GM12878 (cell line): ENCODE results near the gene SURF2.

Experiments
- ATF2 ChIP-seq: IDR thresholded peaks from 2 replicates; pipeline ENCODE4 v1.6.1; 2012; ENCODE audit warnings: low read length, inconsistent platforms
- POLR2A ChIP-seq: IDR thresholded peaks from 2 replicates; pipeline ENCODE4 v1.6.1; 2011; ENCODE audit warnings: low read depth, mild to moderate bottlenecking, low read length
- POLR2AphosphoS5 ChIP-seq: IDR thresholded peaks from 2 replicates; pipeline ENCODE4 v1.6.1; 2011; ENCODE audit warnings: mild to moderate bottlenecking, low read length, inconsistent platforms
- RAD21 ChIP-seq: IDR thresholded peaks from 2 replicates; pipeline ENCODE4 v1.6.1; 2011; ENCODE audit warnings: mild to moderate bottlenecking, low read depth, low read length, moderate library complexity; ENCODE audit not compliant: insufficient read depth
- SP1 ChIP-seq: IDR thresholded peaks from one replicate; pipeline ENCODE4 v1.6.1; 2011; ENCODE audit warnings: low read depth, low read length
- SRF ChIP-seq, 2 experiments: IDR thresholded peaks; 2 replicates each; pipeline ENCODE4 v1.6.1; 2011; ENCODE audit warnings: low read depth in 2 of 2, low read length in 2 of 2, mild to moderate bottlenecking in 1 of 2, moderate library complexity in 1 of 2
- TF ChIP-seq, protein P1 (sequence below): fragments of 450-650 bp; IDR thresholded peaks from 2 replicates; pipeline ENCODE4 v1.6.1; 2017; ENCODE audit warnings: borderline replicate concordance
- TF ChIP-seq, protein P2 (sequence below): fragments of 450-650 bp; IDR thresholded peaks from 2 replicates; pipeline ENCODE4 v1.6.1; 2017; ENCODE audit warnings: mild to moderate bottlenecking
- TF ChIP-seq, protein P3 (sequence below): fragments of 450-650 bp; IDR thresholded peaks from 2 replicates; pipeline ENCODE4 v1.6.1; 2018; ENCODE audit warnings: mild to moderate bottlenecking, low read depth, moderate library complexity; ENCODE audit not compliant: partially characterized antibody
- TF ChIP-seq, protein P4 (sequence below): IDR thresholded peaks from 2 replicates; pipeline ENCODE4 v1.6.1; 2012; ENCODE audit warnings: low read depth, low read length, improper control_type of control experiment
- TF ChIP-seq, protein P5 (sequence below), 3 experiments: IDR thresholded peaks in 2 of 3; conservative IDR thresholded peaks in 1 of 3; 2 replicates each; pipeline ENCODE4 v1.5.1; 2011; ENCODE audit warnings: low read depth in 3 of 3, low read length in 3 of 3, mild to moderate bottlenecking in 3 of 3, control low read depth in 2 of 3, moderate library complexity in 2 of 3, inconsistent platforms in 1 of 3, mixed read lengths in 1 of 3; ENCODE audit not compliant: control insufficient read depth in 2 of 3, insufficient read depth in 1 of 3; ENCODE audit errors: extremely low read depth in 1 of 3

DNA sequence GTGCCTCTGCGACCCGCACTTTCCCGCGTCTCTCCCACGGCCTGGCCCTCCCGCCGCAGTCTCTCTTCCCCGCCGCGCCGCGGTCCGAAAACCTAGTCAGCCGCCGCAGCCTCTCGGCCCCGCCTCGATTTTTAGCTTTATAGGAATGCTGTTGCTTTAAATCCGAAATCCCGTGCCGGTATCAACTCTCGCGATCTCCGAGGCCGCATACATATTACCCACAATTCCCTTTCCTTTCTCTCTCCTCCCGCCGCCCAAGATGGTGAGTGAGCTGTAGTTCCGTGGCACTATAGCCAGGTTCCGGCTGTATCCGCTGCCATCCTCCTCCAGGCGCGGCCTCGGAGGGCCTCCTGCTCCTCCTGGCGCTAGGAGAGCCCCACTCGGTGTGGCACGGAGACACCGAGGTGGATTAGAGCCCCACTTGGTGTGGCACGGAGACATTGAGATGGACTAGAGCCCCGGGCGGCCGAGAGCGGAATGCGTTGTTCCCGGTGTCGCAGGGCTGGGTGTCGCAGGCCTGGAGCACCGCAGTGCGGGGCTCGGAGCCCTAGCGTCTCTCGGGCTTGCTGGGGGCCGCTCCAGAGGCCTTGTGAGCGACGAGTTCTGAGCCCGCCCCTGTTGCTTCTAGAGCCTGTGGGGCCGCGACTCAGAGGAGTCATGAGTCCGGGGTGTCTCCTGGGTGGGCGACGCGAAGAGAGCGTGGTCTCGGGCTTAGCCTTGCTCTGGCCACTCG lies 8.2 kb upstream of the SURF2 start, which contains the start of the genes MED22 and RPL7A:
- TF ChIP-seq, protein P1, sequence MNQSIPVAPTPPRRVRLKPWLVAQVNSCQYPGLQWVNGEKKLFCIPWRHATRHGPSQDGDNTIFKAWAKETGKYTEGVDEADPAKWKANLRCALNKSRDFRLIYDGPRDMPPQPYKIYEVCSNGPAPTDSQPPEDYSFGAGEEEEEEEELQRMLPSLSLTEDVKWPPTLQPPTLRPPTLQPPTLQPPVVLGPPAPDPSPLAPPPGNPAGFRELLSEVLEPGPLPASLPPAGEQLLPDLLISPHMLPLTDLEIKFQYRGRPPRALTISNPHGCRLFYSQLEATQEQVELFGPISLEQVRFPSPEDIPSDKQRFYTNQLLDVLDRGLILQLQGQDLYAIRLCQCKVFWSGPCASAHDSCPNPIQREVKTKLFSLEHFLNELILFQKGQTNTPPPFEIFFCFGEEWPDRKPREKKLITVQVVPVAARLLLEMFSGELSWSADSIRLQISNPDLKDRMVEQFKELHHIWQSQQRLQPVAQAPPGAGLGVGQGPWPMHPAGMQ, result peak; percentile 86
- TF ChIP-seq POLR2AphosphoS5, result peak; percentile 100
- TF ChIP-seq, protein P2, sequence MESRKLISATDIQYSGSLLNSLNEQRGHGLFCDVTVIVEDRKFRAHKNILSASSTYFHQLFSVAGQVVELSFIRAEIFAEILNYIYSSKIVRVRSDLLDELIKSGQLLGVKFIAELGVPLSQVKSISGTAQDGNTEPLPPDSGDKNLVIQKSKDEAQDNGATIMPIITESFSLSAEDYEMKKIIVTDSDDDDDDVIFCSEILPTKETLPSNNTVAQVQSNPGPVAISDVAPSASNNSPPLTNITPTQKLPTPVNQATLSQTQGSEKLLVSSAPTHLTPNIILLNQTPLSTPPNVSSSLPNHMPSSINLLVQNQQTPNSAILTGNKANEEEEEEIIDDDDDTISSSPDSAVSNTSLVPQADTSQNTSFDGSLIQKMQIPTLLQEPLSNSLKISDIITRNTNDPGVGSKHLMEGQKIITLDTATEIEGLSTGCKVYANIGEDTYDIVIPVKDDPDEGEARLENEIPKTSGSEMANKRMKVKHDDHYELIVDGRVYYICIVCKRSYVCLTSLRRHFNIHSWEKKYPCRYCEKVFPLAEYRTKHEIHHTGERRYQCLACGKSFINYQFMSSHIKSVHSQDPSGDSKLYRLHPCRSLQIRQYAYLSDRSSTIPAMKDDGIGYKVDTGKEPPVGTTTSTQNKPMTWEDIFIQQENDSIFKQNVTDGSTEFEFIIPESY, result 0 out of 2 replicates have a peak, but pooled peaks have one; percentile 5
- peak; percentile 75 for TF ChIP-seq SP1
- no peak for TF ChIP-seq SRF (IDR thresholded peaks at IDR 0.05; ENCODE audit: low read depth in 2 of 2, low read length in 2 of 2)
- TF ChIP-seq ATF2, result no peak; the same call in 1 of the 2 replicates
- TF ChIP-seq, protein P3, sequence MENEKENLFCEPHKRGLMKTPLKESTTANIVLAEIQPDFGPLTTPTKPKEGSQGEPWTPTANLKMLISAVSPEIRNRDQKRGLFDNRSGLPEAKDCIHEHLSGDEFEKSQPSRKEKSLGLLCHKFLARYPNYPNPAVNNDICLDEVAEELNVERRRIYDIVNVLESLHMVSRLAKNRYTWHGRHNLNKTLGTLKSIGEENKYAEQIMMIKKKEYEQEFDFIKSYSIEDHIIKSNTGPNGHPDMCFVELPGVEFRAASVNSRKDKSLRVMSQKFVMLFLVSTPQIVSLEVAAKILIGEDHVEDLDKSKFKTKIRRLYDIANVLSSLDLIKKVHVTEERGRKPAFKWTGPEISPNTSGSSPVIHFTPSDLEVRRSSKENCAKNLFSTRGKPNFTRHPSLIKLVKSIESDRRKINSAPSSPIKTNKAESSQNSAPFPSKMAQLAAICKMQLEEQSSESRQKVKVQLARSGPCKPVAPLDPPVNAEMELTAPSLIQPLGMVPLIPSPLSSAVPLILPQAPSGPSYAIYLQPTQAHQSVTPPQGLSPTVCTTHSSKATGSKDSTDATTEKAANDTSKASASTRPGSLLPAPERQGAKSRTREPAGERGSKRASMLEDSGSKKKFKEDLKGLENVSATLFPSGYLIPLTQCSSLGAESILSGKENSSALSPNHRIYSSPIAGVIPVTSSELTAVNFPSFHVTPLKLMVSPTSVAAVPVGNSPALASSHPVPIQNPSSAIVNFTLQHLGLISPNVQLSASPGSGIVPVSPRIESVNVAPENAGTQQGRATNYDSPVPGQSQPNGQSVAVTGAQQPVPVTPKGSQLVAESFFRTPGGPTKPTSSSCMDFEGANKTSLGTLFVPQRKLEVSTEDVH, result peak; percentile 39
- peak; percentile 99 for TF ChIP-seq POLR2A
- TF ChIP-seq, protein P4, sequence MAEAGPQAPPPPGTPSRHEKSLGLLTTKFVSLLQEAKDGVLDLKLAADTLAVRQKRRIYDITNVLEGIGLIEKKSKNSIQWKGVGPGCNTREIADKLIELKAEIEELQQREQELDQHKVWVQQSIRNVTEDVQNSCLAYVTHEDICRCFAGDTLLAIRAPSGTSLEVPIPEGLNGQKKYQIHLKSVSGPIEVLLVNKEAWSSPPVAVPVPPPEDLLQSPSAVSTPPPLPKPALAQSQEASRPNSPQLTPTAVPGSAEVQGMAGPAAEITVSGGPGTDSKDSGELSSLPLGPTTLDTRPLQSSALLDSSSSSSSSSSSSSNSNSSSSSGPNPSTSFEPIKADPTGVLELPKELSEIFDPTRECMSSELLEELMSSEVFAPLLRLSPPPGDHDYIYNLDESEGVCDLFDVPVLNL, result no peak
- TF ChIP-seq, protein P5, sequence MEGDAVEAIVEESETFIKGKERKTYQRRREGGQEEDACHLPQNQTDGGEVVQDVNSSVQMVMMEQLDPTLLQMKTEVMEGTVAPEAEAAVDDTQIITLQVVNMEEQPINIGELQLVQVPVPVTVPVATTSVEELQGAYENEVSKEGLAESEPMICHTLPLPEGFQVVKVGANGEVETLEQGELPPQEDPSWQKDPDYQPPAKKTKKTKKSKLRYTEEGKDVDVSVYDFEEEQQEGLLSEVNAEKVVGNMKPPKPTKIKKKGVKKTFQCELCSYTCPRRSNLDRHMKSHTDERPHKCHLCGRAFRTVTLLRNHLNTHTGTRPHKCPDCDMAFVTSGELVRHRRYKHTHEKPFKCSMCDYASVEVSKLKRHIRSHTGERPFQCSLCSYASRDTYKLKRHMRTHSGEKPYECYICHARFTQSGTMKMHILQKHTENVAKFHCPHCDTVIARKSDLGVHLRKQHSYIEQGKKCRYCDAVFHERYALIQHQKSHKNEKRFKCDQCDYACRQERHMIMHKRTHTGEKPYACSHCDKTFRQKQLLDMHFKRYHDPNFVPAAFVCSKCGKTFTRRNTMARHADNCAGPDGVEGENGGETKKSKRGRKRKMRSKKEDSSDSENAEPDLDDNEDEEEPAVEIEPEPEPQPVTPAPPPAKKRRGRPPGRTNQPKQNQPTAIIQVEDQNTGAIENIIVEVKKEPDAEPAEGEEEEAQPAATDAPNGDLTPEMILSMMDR (IDR thresholded peaks at IDR 0.05 in 2 of 3, conservative IDR thresholded peaks at IDR 0.05 in 1 of 3; ENCODE audit: control insufficient read depth in 2 of 3, extremely low read depth in 1 of 3, insufficient read depth in 1 of 3, low read depth in 3 of 3, low read length in 3 of 3), result no peak
- TF ChIP-seq RAD21, result no peak
